Measurements from ENCODE around the gene EXOC3L4.

DNA sequence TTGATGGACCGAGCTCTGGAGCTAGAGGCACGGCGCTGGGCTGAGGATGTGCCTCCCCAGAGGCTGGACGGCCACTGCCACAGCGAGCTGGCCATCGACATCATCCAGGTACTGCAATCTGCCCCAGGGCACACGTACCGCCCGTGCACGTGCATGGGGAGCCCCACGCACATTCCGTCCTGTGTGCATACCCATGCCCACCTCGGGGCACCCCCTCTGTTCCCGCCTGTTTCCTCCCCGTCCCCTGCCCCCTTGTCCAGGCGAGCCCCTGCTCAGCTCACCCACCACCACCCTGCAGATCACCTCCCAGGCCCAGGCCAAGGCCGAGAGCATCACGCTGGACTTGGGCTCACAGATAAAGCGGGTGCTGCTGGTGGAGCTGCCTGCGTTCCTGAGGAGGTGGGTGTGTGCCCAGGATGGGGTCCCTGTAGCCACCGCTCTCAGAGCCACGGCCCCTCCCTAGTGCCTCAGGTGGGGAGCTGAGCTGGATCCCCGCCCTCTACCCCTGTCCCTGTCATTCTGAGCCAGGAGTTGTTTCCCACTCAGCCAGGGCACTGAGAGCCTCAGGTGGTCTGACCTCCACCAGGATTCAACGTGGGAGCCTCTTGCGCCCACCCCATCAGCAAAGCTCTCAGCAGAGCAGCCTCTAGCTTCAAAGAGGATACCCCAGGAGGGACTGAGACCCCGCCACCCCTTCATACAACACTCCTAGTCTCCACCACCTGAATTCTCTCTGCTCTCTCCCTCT is 35.7 kb downstream of the EXOC3L4 start:
- TF ChIP-seq, protein P1, sequence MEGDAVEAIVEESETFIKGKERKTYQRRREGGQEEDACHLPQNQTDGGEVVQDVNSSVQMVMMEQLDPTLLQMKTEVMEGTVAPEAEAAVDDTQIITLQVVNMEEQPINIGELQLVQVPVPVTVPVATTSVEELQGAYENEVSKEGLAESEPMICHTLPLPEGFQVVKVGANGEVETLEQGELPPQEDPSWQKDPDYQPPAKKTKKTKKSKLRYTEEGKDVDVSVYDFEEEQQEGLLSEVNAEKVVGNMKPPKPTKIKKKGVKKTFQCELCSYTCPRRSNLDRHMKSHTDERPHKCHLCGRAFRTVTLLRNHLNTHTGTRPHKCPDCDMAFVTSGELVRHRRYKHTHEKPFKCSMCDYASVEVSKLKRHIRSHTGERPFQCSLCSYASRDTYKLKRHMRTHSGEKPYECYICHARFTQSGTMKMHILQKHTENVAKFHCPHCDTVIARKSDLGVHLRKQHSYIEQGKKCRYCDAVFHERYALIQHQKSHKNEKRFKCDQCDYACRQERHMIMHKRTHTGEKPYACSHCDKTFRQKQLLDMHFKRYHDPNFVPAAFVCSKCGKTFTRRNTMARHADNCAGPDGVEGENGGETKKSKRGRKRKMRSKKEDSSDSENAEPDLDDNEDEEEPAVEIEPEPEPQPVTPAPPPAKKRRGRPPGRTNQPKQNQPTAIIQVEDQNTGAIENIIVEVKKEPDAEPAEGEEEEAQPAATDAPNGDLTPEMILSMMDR (IDR thresholded peaks at IDR 0.05) = no peak
- no peak for TF ChIP-seq EZH2 (IDR thresholded peaks at IDR 0.05)
